ENCODE measurements around the gene STON2. TPM values are rescaled to one million over a fixed set of nuclear protein-coding genes. Genes with fewer than 3 reads are reported as not detected.

The STON2 gene
- total RNA-seq, 8 experiments from 2014 or later = 26.6 to 64.1 (median 42.2) TPM

GRCh38 chr14:81277096-81277495, 123.0 kb downstream of the STON2 start:
- Histone ChIP-seq H3K4me3 (no peak overlapping the region), H3K4me1 (replicated peaks in 1 of 2) (peaks cover 25 to 58% of the 10 kb centered on the region in 2 donors), H3K27ac (peak overlapping the region in 1 of 2 donors; percentile 1)
- WGBS, 10 experiments = 86 to 100% (median 98%) methylated on average over 2 to 7 of the region's 12 CpGs; no CpG with 5 or more reads in 2 of the 10 experiments
- in situ Hi-C loops (cut with MboI; ENCODE audit: low pct_unique_long_range_greater_than_20kb in 2 of 9, low sequenced_read_pairs in 9 of 9, unreplicated experiment in 9 of 9) = loop anchor here in 7 of 9 experiments (10.0 to 25.0 kb wide), 3 partner anchors 160 to 178 kb away; no protein-coding TSS in a partner anchor
- ATAC-seq (replicated peaks in 6 of 8) = no peak

DNA sequence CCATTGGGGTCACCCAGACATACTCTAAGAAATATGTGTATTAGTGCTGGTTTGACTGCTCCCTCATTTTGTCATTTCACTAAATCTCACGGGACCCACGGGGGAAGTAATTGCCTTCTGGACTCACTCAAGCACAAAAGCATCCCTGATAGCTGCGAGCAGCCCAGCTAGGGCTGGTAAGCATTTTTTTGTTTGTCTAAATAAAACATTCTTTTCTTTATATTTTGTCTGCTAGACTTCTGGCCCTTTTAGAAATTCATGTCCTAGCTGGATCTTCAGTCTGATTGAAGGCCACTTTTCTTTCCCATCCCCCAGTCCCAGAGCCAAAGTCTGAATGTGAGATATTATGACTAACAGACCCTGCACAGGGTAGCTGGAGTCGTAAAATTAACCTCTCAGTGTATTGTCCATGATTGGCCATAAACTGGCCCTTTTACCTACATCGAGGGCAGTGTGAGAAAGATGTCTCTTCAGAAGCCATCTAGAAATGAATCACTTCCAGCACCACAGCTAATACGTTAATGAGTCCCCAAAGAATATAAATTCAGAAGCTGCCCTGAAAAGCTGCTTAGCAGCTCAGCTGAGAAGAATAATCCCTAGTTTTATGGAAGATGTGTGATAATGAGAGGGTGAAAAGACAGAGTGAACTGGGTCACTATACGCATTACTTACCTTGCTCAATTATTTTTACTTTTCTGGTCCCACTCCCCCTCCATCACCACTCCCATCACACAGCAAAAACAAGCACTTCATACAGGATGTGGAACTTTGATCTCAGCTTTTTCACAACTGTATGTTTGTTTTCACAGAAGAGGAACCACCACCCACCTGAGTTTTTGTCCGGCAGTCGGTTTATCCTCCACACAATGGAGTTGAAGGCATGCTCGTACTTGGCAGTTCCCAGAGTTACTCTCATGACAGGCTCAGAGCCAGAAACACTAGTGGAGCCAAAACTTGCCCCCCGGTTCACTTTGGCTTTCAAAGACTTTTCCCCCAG, 123.8 kb downstream of the STON2 start:
- 18 to 83% (median 65%) methylated on average over 1 to 8 of the region's 11 CpGs; no CpG with 5 or more reads in 2 of the 10 experiments for WGBS, 10 experiments
- in situ Hi-C loops (cut with MboI; ENCODE audit: low pct_unique_long_range_greater_than_20kb in 2 of 9, low sequenced_read_pairs in 9 of 9, unreplicated experiment in 9 of 9) = loop anchor here in 7 of 9 experiments (10.0 to 25.0 kb wide), 3 partner anchors 161 to 178 kb away; no protein-coding TSS in a partner anchor
- H3K4me3 ChIP-seq = peak overlapping the region in 2 of 5 donors; percentile 0 to 6
- peak overlapping the region; percentile 0 to 60 for H3K27ac ChIP-seq
- peak in 5 of 8 experiments; percentile 80 to 95 (median 86) for ATAC-seq (replicated peaks in 6 of 8)
- H3K4me1 ChIP-seq (replicated peaks in 1 of 2) = peaks cover 23 to 60% of the 10 kb centered on the region in 2 donors

GRCh38 chr14:81275305-81276072, 124.6 kb downstream of the STON2 start:
- Histone ChIP-seq H3K4me1 (replicated peaks in 1 of 2) (peaks cover 21 to 68% of the 10 kb centered on the region in 2 donors), H3K27ac (peak overlapping the region; percentile 0 to 60), H3K4me3 (peak overlapping the region in 1 of 5 donors; percentile 0)
- WGBS, 10 experiments = 46 to 100% (median 68%) methylated on average over 2 to 11 of the region's 13 CpGs; no CpG with 5 or more reads in 1 of the 10 experiments
- ATAC-seq (replicated peaks in 6 of 8) = peak in 7 of 8 experiments; percentile 26 to 64 (median 39)
- in situ Hi-C loops (cut with MboI; ENCODE audit: low pct_unique_long_range_greater_than_20kb in 2 of 9, low sequenced_read_pairs in 9 of 9, unreplicated experiment in 9 of 9) = loop anchor here in 7 of 9 experiments (10.0 to 25.0 kb wide), 3 partner anchors 162 to 179 kb away; no protein-coding TSS in a partner anchor

- in situ Hi-C loops (cut with MboI; ENCODE audit: low pct_unique_long_range_greater_than_20kb in 2 of 9, low sequenced_read_pairs in 9 of 9, unreplicated experiment in 9 of 9) = loop anchor here in 8 of 9 experiments (10.0 to 25.0 kb wide), 3 partner anchors 171 to 188 kb away; no protein-coding TSS in a partner anchor
- peak in 2 of 8 experiments; percentile 23 to 73 for ATAC-seq (replicated peaks in 6 of 8)
- no peak overlapping the region for H3K4me3 ChIP-seq
- H3K27ac ChIP-seq = peak overlapping the region in 1 of 2 donors; percentile 60
- peaks cover 21 to 83% of the 10 kb centered on the region in 2 donors for H3K4me1 ChIP-seq (replicated peaks in 1 of 2)
- 0 to 96% (median 43%) methylated on average over 1 to 3 of the region's 3 CpGs; no CpG with 5 or more reads in 4 of the 10 experiments for WGBS, 10 experiments
Measured at GRCh38 chr14:81273961-81274575, 126.1 kb downstream of the STON2 start.

DNA sequence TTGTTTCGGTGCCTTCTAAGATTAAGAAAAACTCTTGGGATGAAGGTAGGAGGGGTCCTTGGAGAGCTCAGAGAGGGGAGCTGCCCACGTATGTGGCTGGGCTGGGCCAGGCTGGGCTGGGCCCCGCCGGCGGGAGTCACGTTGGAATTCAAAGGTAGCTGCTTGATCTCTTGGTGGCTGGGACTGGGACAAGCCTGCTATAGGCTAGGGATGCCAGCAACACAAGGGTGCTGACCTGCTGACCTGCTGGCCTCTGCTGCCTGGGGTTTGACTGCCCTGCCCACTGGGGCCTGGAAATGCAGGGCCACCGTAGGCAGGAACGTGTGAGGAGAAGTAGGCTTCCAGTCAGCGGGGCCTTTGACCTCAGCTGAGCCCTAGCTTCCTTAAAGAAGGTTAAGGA, 126.6 kb downstream of the STON2 start:
- no peak overlapping the region for H3K4me3 ChIP-seq
- H3K4me1 ChIP-seq (replicated peaks in 1 of 2) = peaks cover 21 to 84% of the 10 kb centered on the region in 2 donors
- 60 to 100% (median 73%) methylated on average over 1 to 7 of the region's 9 CpGs; no CpG with 5 or more reads in 4 of the 10 experiments for WGBS, 10 experiments
- no peak for ATAC-seq (replicated peaks in 6 of 8)
- H3K27ac ChIP-seq = peak overlapping the region; percentile 27 to 36
- in situ Hi-C loops (cut with MboI; ENCODE audit: low pct_unique_long_range_greater_than_20kb in 2 of 9, low sequenced_read_pairs in 9 of 9, unreplicated experiment in 9 of 9) = loop anchor here in 8 of 9 experiments (10.0 to 25.0 kb wide), 3 partner anchors 171 to 189 kb away; no protein-coding TSS in a partner anchor

DNA sequence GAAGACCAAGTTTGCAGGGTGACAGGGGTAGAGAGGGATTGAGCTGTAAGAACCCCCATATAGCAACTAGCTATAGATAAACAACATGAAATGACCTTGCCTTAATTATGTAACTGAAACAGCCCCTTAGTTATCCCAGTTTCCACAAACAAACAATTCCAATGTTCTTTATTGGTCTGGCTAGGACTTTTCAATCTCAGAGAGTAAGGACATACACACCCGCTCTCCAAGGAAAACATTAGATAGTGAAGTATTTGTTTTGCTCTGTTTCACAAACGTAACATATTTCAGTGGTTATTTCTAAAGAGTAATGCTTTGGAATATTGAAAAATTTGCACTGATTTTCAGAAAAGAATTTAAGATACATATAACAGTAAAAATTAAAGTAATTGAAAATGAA, 127.8 kb downstream of the STON2 start:
- whole genome bisulfite sequencing, 10 experiments = 70 to 100% (median 83%) methylated on average over 1 to 2 of the region's 2 CpGs; no CpG with 5 or more reads in 1 of the 10 experiments
- H3K4me3 ChIP-seq = no peak overlapping the region

GRCh38 chr14:81269979-81270375, 130.1 kb downstream of the STON2 start:
- peaks cover 9 to 71% of the 10 kb centered on the region in 2 donors for H3K4me1 ChIP-seq (replicated peaks in 1 of 2)
- H3K4me3 ChIP-seq = no peak overlapping the region
- H3K27ac ChIP-seq = no peak overlapping the region
- no peak for ATAC-seq (replicated peaks in 6 of 8)
- WGBS, 10 experiments = 6 to 100% (median 50%) methylated on average over 1 to 3 of the region's 3 CpGs; no CpG with 5 or more reads in 3 of the 10 experiments
- in situ Hi-C loops (cut with MboI; ENCODE audit: low pct_unique_long_range_greater_than_20kb in 2 of 9, low sequenced_read_pairs in 9 of 9, unreplicated experiment in 9 of 9) = loop anchor here in 8 of 9 experiments (10.0 to 25.0 kb wide), 3 partner anchors 175 to 192 kb away; no protein-coding TSS in a partner anchor

More for the DNA sequence above, 127.8 kb downstream of the STON2 start:
- H3K27ac ChIP-seq = no peak overlapping the region
- ATAC-seq (replicated peaks in 6 of 8) = no peak
- in situ Hi-C loops (cut with MboI; ENCODE audit: low pct_unique_long_range_greater_than_20kb in 2 of 9, low sequenced_read_pairs in 9 of 9, unreplicated experiment in 9 of 9) = loop anchor here in 8 of 9 experiments (10.0 to 25.0 kb wide), 3 partner anchors 172 to 190 kb away; no protein-coding TSS in a partner anchor
- peaks cover 21 to 78% of the 10 kb centered on the region in 2 donors for H3K4me1 ChIP-seq (replicated peaks in 1 of 2)

DNA sequence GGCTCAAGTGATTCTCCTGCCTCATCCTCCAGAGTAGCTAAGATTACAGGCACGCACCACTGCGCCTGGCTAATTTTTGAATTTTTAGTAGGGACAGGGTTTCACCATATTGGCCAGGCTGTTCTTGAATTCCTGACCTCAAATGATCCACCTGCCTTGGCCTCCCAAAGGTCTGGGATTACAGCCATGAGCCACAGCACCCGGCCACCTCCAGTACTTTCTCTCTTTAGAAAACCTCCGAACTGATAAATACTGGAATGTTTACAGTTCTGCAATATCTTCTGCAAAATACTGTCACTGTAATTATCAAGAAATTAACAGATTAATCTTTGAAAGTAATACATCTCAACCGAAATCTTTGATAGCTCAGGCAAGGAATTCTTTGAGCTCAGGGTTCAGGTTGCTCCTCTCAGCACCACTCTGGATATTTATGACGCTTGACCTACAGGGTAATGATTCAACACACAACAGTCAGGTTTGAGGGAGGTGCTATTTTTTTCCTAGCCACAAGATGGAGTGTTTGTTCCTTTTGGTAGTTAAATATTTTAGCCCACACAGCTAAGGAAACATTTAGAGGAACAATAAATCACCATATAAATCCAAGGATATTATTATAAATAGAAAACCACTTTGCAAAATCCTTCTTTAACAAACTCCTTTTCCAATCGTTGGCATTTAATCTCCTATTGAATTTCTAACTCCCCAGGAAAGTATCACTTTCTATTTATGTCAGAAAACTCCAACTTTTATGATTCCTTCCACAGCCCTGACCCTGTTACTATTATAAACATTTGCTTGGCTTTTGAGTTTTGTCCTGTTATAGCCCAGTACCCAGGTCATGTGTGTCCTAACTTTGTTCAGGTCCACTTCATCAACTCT, 130.8 kb downstream of the STON2 start:
- Histone ChIP-seq H3K4me1 (replicated peaks in 1 of 2) (peaks cover 8 to 68% of the 10 kb centered on the region in 2 donors), H3K27ac (no peak overlapping the region), H3K4me3 (no peak overlapping the region)
- 0 to 58% (median 40%) methylated on average over 1 to 7 of the region's 7 CpGs for WGBS, 10 experiments
- peak; percentile 63 to 87 (median 80) for ATAC-seq (replicated peaks in 6 of 8)
- in situ Hi-C loops (cut with MboI; ENCODE audit: low pct_unique_long_range_greater_than_20kb in 2 of 9, low sequenced_read_pairs in 9 of 9, unreplicated experiment in 9 of 9) = loop anchor here in 2 of 9 experiments (25.0 kb wide), 1 partner anchor 193 kb away; no protein-coding TSS in a partner anchor

GRCh38 chr14:81268016-81268416, 132.1 kb downstream of the STON2 start:
- WGBS, 10 experiments = 29 to 100% (median 85%) methylated on average over 1 to 3 of the region's 3 CpGs; no CpG with 5 or more reads in 4 of the 10 experiments
- peaks cover 8 to 65% of the 10 kb centered on the region in 2 donors for H3K4me1 ChIP-seq (replicated peaks in 1 of 2)
- no peak overlapping the region for H3K27ac ChIP-seq
- in situ Hi-C loops (cut with MboI; ENCODE audit: low pct_unique_long_range_greater_than_20kb in 2 of 9, low sequenced_read_pairs in 9 of 9, unreplicated experiment in 9 of 9) = loop anchor here in 2 of 9 experiments (25.0 kb wide), 1 partner anchor 194 kb away; no protein-coding TSS in a partner anchor
- peak in 3 of 8 experiments; percentile 27 to 83 (median 65) for ATAC-seq (replicated peaks in 6 of 8)
- no peak overlapping the region for H3K4me3 ChIP-seq

GRCh38 chr14:81265636-81266169, 134.4 kb downstream of the STON2 start:
- no peak for ATAC-seq (replicated peaks in 6 of 8)
- H3K4me3 ChIP-seq = no peak overlapping the region
- 32 to 100% (median 95%) methylated on average over 1 to 3 of the region's 3 CpGs; no CpG with 5 or more reads in 2 of the 10 experiments for WGBS, 10 experiments
- H3K27ac ChIP-seq = no peak overlapping the region
- peaks cover 12 to 50% of the 10 kb centered on the region in 2 donors for H3K4me1 ChIP-seq (replicated peaks in 1 of 2)
- in situ Hi-C loops (cut with MboI; ENCODE audit: low pct_unique_long_range_greater_than_20kb in 2 of 9, low sequenced_read_pairs in 9 of 9, unreplicated experiment in 9 of 9) = loop anchor here in 2 of 9 experiments (25.0 kb wide), 1 partner anchor 197 kb away; no protein-coding TSS in a partner anchor

All from motor neuron (in vitro differentiated cells).